CD14-positive monocyte (primary cell): ENCODE results near the gene GRK7. TPM values are rescaled to one million over a fixed set of nuclear protein-coding genes. Genes with fewer than 3 reads are reported as not detected.
A peak's percentile ranks its signal among the peaks of the same experiment; 100 is the strongest.

Experiments used
- DNase-seq, 3 donors: peaks; one replicate each; pipeline ENCODE4 v3.0.0-alpha.2; 2011 to 2022
- H2AFZ ChIP-seq: 2 replicates; pipeline ENCODE4 v1.6.0; 2012; ENCODE audit warnings: mild to moderate bottlenecking, low read depth, low read length, inconsistent platforms; ENCODE audit not compliant: insufficient read depth, poor library complexity, severe bottlenecking
- H3K27ac ChIP-seq, 2 donors: 1 replicate in 1 of 2; 2 replicates in 1 of 2; pipeline ENCODE4 v1.5.1; 2012 to 2013; ENCODE audit warnings: low read length in 2 of 2, control low read depth in 1 of 2, inconsistent platforms in 1 of 2, low read depth in 1 of 2, mild to moderate bottlenecking in 1 of 2
- H3K27me3 ChIP-seq, 2 donors: one replicate each; pipeline versions ENCODE4 v1.6.0 to v1.6.1; 2011 to 2013; ENCODE audit warnings: low read length in 2 of 2; ENCODE audit not compliant: control insufficient read depth in 2 of 2, insufficient read depth in 2 of 2
- H3K36me3 ChIP-seq, 2 donors: replicated peaks in 1 of 2; 1 replicate in 1 of 2; 2 replicates in 1 of 2; pipeline versions ENCODE4 v1.5.1 to v1.6.1; 2012 to 2013; ENCODE audit warnings: low read length in 2 of 2, control low read depth in 1 of 2, inconsistent platforms in 1 of 2, mild to moderate bottlenecking in 1 of 2; ENCODE audit not compliant: insufficient read depth in 2 of 2, control insufficient read depth in 1 of 2
- H3K4me1 ChIP-seq, 2 donors: 1 replicate in 1 of 2; 2 replicates in 1 of 2; pipeline versions ENCODE4 v1.5.1 to v1.6.1; 2012 to 2013; ENCODE audit warnings: low read length in 2 of 2, control low read depth in 1 of 2, inconsistent platforms in 1 of 2, mild to moderate bottlenecking in 1 of 2, moderate library complexity in 1 of 2; ENCODE audit not compliant: insufficient read depth in 2 of 2, control insufficient read depth in 1 of 2
- H3K4me2 ChIP-seq: replicated peaks from 2 replicates; pipeline ENCODE3; 2012; ENCODE audit warnings: low read length, moderate library complexity, mild to moderate bottlenecking; ENCODE audit not compliant: poor library complexity, severe bottlenecking; ENCODE audit errors: extremely low read depth
- H3K4me3 ChIP-seq, 3 experiments: fragments of 200-600 bp in 1 of 3; sonication (generic) in 1 of 3; replicated peaks in 1 of 3; 1 replicate in 2 of 3; 2 replicates in 1 of 3; pipeline ENCODE4 v1.5.1; 2011 to 2013; ENCODE audit warnings: low read length in 3 of 3, mild to moderate bottlenecking in 3 of 3, control low read depth in 2 of 3, low read depth in 2 of 3, inconsistent platforms in 1 of 3, moderate library complexity in 1 of 3
- H3K79me2 ChIP-seq: 2 replicates; pipeline ENCODE4 v1.6.0; 2012; ENCODE audit warnings: mild to moderate bottlenecking, control low read depth, inconsistent platforms, low read length, moderate library complexity; ENCODE audit not compliant: insufficient read depth
- H3K9ac ChIP-seq: 2 replicates; pipeline ENCODE4 v1.6.0; 2017; ENCODE audit warnings: low read length, mild to moderate bottlenecking; ENCODE audit not compliant: insufficient read depth, poor library complexity, severe bottlenecking
- H3K9me3 ChIP-seq, 2 donors: replicated peaks in 1 of 2; 1 replicate in 1 of 2; 2 replicates in 1 of 2; pipeline versions ENCODE4 v1.5.1 to v1.6.1; 2012 to 2013; ENCODE audit warnings: low read length in 2 of 2, control low read depth in 1 of 2; ENCODE audit not compliant: control insufficient read depth in 1 of 2, insufficient read depth in 1 of 2
- H4K20me1 ChIP-seq: 2 replicates; pipeline ENCODE4 v1.6.0; 2012; ENCODE audit warnings: mild to moderate bottlenecking, low read length, control low read depth, moderate library complexity; ENCODE audit not compliant: insufficient read depth
- H3K27ac Mint-ChIP-seq, 7 donors: one replicate each; pipeline ENCODE4 v1.8.0; 2020; ENCODE audit warnings: mild to moderate bottlenecking in 7 of 7, mixed read lengths in 7 of 7, moderate library complexity in 6 of 7, inconsistent platforms in 2 of 7
- H3K27me3 Mint-ChIP-seq, 3 donors: one replicate each; pipeline ENCODE4 v1.8.0; 2021 to 2022; ENCODE audit warnings: low read depth in 3 of 3, mild to moderate bottlenecking in 3 of 3, mixed read lengths in 3 of 3, moderate library complexity in 3 of 3, inconsistent platforms in 1 of 3
- H3K36me3 Mint-ChIP-seq, 2 donors: one replicate each; pipeline ENCODE4 v1.8.0; 2020; ENCODE audit warnings: mixed read lengths in 2 of 2, inconsistent platforms in 1 of 2, mild to moderate bottlenecking in 1 of 2
- H3K4me1 Mint-ChIP-seq: one replicate; pipeline ENCODE4 v1.8.0; 2020; ENCODE audit warnings: mild to moderate bottlenecking, mixed read lengths
- H3K4me3 Mint-ChIP-seq, 2 donors: one replicate each; pipeline ENCODE4 v1.8.0; 2020; ENCODE audit warnings: mild to moderate bottlenecking in 2 of 2, mixed read lengths in 2 of 2, moderate library complexity in 1 of 2
- H3K9me3 Mint-ChIP-seq, 7 donors: one replicate each; pipeline ENCODE4 v1.8.0; 2020 to 2022; ENCODE audit warnings: mixed read lengths in 7 of 7, mild to moderate bottlenecking in 6 of 7, moderate library complexity in 6 of 7, inconsistent platforms in 2 of 7
- CTCF ChIP-seq: fragments of 200-600 bp; IDR thresholded peaks from one replicate; pipeline ENCODE4 v1.8.0; 2022; ENCODE audit warnings: antibody characterized with exemption, mild to moderate bottlenecking
- WGBS: methylation state at CpG from one replicate; pipeline ENCODE4 v1.1.5; 2013; ENCODE audit warnings: missing lambda C conversion rate; ENCODE audit not compliant: insufficient coverage; 5-methylcytosine and 5-hydroxymethylcytosine counted together
- intact Hi-C, 2 donors: fragments of 100-400 bp; cut with micrococcal nuclease; formaldehyde crosslinking; loops; one replicate each; pipeline versions ENCODE4 v1.15.0 to v1.15.1; 2023
- polyA minus RNA-seq: library from RNA; depleted of rRNA, polyadenylated mRNA; stranded (reverse); fragments of >200 nt; gene quantifications from 2 replicates; pipeline ENCODE4 v1.2.3, GENCODE V29; 2012
- polyA plus RNA-seq, 3 donors: library from polyadenylated mRNA; depleted of rRNA in 1 of 3; unstranded in 2 of 3; stranded (reverse) in 1 of 3; fragments of 300-500 nt in 2 of 3; fragments of >200 nt in 1 of 3; fragmentation: Illumina TruSeq in 2 of 3; gene quantifications; 1 replicate in 2 of 3; 2 replicates in 1 of 3; pipeline ENCODE4 v1.2.3, GENCODE V29; 2012 to 2021
- total RNA-seq, 12 experiments: library from RNA in 1 of 12; stranded (reverse) in 1 of 12; fragments of 120-200 nt in 1 of 12; gene quantifications; one replicate each; pipeline ENCODE4 v1.2.4 and lab custom pipeline; 2013 to 2026; ENCODE audit warnings: mixed read lengths in 6 of 12, inconsistent platforms in 1 of 12

GRK7 gene
- total RNA-seq (2013), result 0.02 TPM
- polyA plus RNA-seq (under 1 TPM in 2 of 3 donors, not detected in 1; 0.04 to 0.07 TPM), polyA minus RNA-seq (0.08 and 0.14 TPM in 2 replicates), total RNA-seq (lab: John Stamatoyannopoulos, UW) (0.06 to 3.8 (median 0.59) reads per million in 11 experiments)

- no peaks in the 10 kb centered on the region for H3K9me3 ChIP-seq
- Mint-ChIP-seq H3K36me3 (no peaks in the 10 kb centered on the region), H3K4me3 (no peak within 1 kb of the TSS), H3K4me1 (no peaks in the 10 kb centered on the region), H3K9me3 (no peaks in the 10 kb centered on the region), H3K27ac (no peak within 1 kb of the TSS), H3K27me3 (no peaks in the 10 kb centered on the region)
- intact Hi-C loops, result no loop called here
- H3K27me3 ChIP-seq, result no peaks in the 10 kb centered on the region
- no peak for DNase-seq
- WGBS, result 100% methylated on average over 3 of the region's 9 CpGs
- no peak within 1 kb of the TSS for H3K4me2 ChIP-seq
- no peaks in the 10 kb centered on the region for H3K36me3 ChIP-seq
- no peak within 1 kb of the TSS for H2AFZ ChIP-seq
- H3K79me2 ChIP-seq, result no peaks in the 10 kb centered on the region
- H3K4me1 ChIP-seq, result peaks cover 9 to 10% of the 10 kb centered on the region in 2 donors
- no peaks in the 10 kb centered on the region for H4K20me1 ChIP-seq
- no peak for TF ChIP-seq CTCF
- no peak within 1 kb of the TSS for H3K27ac ChIP-seq
- no peak within 1 kb of the TSS for H3K9ac ChIP-seq
- no peak within 1 kb of the TSS for H3K4me3 ChIP-seq
Observed at GRCh38 chr3:141763088-141763750, at the start of gene GRK7. GRK7 (plus strand) TSS chr3:141763408; CDS start chr3:141778285, 14,877 bp downstream.

- no peak overlapping the region for H2AFZ ChIP-seq
- Mint-ChIP-seq H3K4me3 (no peak overlapping the region), H3K4me1 (no peaks in the 10 kb centered on the region), H3K9me3 (peaks cover 0 to 9% (median 0%) of the 10 kb centered on the region in 7 donors), H3K36me3 (no peaks in the 10 kb centered on the region), H3K27me3 (peaks cover 0 to 2% (median 0%) of the 10 kb centered on the region in 3 donors), H3K27ac (peak overlapping the region in 1 of 7 donors; percentile 72)
- peaks cover 0 to 11% of the 10 kb centered on the region in 2 donors for H3K9me3 ChIP-seq
- no peak overlapping the region for H3K27ac ChIP-seq
- H3K9ac ChIP-seq, result no peak overlapping the region
- no peaks in the 10 kb centered on the region for H4K20me1 ChIP-seq
- intact Hi-C loops, result no loop called here
- H3K4me1 ChIP-seq, result no peaks in the 10 kb centered on the region
- no peak overlapping the region for H3K4me2 ChIP-seq
- DNase-seq, result no peak
- H3K4me3 ChIP-seq, result no peak overlapping the region
- no peaks in the 10 kb centered on the region for H3K79me2 ChIP-seq
- H3K36me3 ChIP-seq, result no peaks in the 10 kb centered on the region
- no CpG with 5 or more reads among the region's 1 CpG for WGBS
- TF ChIP-seq CTCF, result no peak
- H3K27me3 ChIP-seq, result no peaks in the 10 kb centered on the region
Observed at GRCh38 chr3:141714671-141715070, 48.5 kb upstream of the GRK7 start.
